Measurements from ENCODE around the gene PDE1C.

The PDE1C gene

DNA sequence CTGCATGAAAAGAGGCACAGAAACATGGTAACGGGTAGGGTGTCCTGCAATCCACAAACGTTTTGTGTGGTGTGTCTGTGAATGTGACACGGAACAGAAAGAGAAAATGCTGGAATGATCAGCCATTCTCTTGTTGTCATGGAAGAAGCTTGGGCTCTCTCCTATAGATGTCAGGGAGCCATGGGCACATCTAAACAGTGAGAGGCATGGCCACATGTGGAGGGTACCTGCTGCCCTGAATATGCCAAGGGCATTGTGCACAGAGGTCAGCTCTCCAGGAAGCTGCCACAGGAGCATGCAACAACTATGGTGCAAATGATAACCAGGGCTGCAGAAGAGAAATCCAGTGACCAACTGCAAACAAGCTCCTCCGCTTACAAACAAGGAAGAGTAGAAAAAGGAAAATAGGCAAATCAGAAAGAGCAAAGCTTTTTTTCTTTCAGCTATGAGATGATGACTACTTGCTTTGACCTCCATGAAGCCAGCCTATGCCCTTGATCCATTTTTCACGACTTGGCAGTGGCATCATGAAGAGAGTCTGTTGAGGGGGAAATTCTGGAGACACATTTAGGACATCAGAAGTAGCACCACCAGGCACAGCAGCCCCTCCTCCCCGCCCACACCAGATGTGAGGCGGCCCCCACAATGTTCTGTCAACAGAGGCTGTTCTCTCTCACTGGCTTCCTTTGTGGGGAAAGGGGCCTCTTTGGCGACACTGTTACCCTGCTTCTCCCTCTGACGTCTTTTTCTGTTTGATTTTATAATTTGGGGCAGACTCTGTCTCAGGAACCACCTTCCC is 4.8 kb upstream of the PDE1C start:
- DNase-seq, result no peak

DNA sequence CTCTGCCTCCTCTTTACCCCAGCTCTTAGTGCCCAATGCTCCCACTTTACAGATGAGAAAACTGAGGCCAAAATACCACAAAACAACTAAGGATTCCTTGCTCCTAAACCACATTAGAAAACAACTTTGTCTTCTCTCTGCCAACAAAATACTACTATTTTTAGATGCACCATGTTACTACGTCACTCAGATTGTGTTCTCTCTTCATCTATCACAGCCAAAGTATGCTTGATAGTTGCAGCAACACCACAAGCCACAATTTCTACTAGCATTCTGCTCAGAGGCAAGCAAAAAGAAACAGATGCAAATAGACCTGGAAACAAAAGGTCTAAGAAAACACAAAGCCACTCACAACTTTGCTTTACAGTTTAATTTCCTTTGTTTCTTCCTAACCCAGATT is 3.3 kb upstream of the PDE1C start:
- no peak for DNase-seq

DNA sequence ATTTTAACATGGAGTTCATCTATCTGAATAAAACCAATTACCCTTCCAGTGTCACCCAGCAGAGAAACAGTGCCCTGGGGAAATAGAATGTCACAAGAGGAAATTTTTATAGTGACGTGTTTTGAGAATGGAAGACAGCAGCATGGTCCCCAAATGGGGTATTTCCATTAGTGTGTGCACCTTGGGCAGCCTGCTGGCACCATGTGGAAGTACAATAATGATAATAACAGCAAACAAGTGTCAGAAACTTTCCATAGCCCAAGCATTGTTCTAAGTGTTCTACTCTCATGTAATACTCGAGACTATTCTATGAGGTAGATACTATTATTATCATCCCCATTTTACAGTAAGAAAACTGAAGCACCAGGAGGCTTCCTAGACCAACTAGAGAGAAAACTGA is 2.2 kb upstream of the PDE1C start:
- DNase-seq, result no peak

- DNase-seq, result no peak
Measured at GRCh38 chr7:32071466-32072091, 1.4 kb upstream of the PDE1C start.

DNA sequence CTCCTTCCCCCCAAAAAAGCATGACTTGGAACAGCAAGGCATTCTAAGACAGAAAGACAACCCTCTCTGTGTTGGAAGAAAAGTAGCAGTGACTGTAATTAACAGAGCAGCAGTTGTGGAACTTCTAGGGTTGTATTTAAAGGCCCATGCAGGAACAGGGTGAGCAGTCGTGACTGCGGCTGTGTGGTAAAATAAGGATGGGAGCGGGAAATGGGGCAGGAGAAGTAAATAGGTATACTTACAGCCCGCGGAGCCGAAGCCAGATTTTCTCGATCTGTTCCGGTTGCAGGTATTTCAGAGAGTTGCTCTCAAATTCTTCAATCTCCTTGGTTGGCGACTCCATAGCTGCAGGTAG is 179 bp downstream of the PDE1C start:
- DNase-seq, result no peak

DNA sequence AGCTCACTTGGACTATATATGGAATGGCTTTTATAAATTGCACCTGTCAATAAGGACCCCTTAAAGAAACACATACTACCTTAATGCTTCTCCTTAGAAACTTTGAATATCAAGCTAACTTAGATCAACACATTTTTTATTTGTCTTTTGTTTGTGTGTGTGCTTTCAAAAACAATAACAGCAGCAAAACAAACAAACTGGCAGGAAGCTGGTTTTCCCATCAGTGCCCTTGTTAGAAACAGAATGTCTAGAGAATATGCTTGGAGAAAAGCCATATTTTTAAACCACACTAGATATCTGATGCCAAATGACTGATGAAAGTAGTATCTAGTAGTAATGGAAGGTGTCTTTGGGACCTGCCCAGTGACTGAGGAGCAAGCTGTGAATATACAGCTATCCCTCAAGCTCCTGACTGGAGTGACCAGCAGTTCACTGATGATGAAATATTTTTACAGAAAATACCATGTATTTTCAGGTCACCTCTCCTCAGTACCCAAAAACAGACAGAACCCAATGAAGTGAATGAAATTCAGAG is 1.0 kb downstream of the PDE1C start:
- no peak for DNase-seq

- no peak for DNase-seq
Measured at GRCh38 chr7:32068411-32069101, 1.7 kb downstream of the PDE1C start.

GRCh38 chr7:32066441-32066840 is 3.8 kb downstream of the PDE1C start:
- DNase-seq, result no peak

DNA sequence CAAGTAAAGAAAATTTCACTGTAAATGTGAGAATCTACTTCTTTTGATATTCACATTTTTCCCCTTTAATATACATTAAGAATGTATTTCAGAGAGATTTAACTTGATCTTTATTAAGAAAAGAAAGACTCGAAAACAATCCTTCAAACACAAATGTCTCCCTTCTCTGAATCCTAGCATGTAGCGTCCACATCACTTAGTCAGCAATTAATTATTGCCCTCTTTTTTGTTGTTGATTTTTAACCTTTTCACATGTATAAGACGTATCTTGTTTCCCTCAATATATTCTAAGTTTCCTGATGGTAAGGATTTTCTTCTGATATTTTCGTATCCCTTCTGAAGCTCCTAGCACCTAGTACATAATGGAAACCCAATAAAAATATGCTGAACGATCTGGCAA is 6.6 kb downstream of the PDE1C start:
- no peak for DNase-seq

- no peak for DNase-seq
Measured at GRCh38 chr7:32062150-32062549, 8.1 kb downstream of the PDE1C start.

GRCh38 chr7:32061346-32061745 is 8.9 kb downstream of the PDE1C start:
- DNase-seq, result no peak

DNA sequence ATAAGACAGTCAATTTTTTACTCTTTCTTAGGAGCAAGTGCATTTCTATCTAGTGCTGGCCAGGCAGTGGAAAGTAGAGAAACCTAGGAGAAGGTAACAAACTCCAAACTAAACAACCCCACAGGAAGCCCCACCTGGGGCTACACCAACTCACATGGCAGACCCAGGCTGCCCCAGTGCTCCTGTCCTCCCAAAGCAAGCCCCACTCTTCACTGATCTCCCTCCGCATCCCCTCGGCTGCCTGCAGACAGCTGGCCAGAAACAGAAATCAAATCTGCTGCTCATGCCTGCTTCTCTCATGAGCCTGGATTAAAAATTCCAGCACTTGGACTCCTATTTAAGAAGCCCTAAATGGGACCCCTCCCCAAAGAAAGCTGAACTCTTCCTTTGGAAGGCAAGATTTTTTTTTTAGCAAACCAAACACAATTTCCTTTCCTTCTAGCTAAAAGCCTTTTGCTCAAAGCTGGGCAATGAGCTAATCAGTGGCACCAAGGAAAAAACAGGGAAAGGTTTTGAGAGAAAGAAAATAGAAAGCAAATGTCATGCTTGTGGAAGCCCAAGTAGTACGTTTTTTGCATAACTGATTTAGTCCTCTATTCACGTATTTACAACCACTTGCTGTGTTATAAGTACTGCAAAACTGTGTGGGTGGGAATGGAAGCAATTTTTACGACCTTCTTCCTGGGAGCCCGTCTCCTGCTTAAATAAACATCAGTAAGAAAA is 10.8 kb downstream of the PDE1C start:
- DNase-seq, result no peak

GRCh38 chr7:32058002-32058401 is 12.2 kb downstream of the PDE1C start:
- DNase-seq, result no peak

GRCh38 chr7:32056767-32057166 is 13.4 kb downstream of the PDE1C start:
- no peak for DNase-seq

GRCh38 chr7:32053204-32053603 is 17.0 kb downstream of the PDE1C start:
- no peak for DNase-seq

DNA sequence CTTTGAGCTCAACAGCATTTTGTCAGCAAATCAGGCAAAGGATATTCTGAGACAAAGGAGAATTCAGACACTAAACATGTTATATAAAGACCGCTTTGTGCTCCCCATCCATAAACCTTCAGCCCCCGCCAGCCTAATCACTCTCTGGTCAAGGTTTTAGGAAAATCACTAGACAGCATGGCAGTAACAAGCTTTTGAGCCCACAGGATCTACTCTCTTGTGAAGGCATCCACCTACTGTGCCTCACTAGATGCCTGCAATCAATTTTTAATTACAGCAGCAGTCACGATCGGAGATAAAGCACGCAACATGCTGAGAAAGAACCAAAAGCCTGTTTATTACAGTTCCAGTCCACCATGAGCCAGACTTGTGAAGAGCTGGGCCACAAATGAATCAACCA is 19.1 kb downstream of the PDE1C start:
- DNase-seq, result no peak

DNA sequence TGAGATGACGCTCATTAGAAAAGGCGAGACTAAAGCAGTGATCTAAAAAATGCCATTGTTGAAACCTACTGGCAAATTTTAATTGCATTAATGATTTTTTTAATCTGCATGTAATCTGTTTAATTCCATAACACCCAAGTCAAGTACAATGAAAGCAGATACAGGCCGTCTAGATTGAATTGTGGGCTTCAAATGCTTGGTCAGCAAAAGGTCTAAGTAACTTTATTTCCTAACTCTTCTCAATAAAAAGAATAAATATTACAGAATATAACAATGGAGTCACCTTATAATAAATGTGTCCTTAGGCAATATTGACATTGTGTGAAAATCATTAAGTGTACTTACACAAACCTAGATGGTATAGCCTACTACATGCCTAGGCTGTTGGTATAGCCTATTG is 20.6 kb downstream of the PDE1C start:
- DNase-seq, result no peak

DNA sequence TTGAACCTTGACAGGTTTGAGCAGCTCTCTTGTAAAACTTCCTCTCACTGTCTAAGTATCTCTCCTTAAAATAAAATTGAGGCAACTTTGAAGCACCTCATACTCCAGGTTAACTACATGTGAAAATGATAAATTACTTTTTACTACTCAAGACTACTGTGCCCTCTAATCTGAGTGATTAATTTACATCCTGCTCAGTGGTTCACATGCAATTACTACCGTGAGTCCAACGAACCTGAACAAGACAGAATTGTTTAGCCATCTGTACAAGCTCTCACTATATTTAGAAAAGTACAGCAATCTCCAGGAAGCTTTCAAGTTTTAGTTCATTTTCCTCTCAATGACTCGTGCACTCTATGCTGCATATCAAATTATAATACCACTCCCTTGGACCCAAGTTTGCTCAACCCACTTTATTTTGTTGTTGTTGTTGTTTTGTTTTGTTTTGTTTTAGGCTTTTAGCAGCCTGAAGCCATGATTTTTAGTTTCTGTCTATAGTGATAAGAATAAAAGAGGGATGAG is 21.2 kb downstream of the PDE1C start:
- no peak for DNase-seq

DNA sequence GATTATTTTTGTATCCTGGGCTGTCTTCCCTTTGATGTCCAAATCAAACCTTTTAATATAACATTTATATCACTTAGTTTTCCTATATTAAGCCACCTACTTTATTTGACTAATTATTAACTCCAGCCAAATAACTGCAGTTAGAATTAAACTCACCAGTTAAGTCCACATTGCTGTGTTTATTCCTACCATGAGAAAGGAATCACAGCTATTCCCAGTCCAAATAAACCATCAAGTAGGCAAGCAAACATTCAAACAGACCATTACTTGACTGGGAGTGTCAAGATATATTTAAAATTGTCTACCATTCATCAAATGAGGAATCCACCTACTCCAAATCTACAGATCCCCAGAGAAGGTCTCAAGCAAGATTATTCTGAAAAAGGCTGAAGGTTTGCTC is 22.4 kb downstream of the PDE1C start:
- no peak for DNase-seq

DNA sequence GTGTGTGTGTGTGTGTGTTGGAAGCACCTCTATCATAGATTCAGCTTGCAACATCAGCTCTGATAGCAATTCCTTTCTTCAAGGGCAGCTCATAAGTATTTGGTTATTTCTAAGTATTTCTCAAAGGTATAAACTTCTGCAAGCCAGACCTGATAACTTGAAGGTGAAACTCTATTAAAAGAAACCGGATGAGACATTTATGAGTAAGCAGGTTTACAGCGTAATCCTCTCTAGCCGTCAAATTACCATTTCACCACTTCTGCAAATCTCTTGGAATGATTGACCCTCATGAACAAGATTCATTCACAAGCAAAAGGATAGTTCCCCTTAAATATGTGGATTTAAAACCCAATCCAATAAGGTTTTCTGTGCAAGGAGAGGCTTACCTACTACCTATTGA is 23.1 kb downstream of the PDE1C start:
- no peak for DNase-seq

GRCh38 chr7:32045228-32045627 is 25.0 kb downstream of the PDE1C start:
- no peak for DNase-seq

DNA sequence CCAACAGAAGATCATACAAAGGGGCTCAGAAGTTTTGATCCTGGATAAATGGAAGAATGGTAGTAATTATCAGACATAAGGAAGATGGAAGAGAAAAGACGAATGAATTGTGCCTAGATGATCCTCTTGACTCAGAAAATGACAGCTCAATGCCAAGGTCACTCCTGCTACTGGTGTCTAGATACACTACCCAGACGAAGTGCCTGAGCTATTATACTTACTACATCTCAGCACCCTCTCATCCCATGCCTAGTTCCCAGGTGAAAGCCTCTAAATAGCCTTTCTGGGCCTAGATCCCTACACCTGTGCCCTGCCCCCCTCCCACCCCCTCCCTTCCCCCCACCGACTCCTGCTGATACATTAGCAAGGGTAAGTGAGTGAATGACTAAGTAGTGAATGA is 25.5 kb downstream of the PDE1C start:
- DNase-seq, result no peak

DNA sequence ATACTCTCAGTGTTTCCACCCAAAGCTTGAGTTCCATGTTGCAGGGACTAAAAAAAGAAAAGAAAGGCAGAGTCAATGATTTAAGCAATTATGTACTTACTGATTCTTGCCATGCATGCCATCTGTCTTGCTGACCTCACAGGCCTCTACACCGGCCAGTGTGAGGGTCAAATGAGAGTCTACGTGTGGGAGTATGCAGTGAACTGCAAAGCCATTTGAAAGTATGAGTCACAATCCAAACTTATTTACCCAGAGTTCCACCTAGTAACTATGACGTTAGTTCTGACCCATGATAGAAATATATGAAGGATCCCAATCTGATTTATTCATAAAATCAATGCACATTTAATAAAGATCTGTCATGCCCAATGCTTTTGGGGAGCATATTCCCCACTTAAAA is 26.5 kb downstream of the PDE1C start:
- no peak for DNase-seq
